ENCODE measurements around the gene BSPH1. TPM values are rescaled to one million over a fixed set of nuclear protein-coding genes. Genes with fewer than 3 reads are reported as not detected.
"Not testable (repeated sequence)": the region's sequence is repeated elsewhere in the genome, so short reads cannot be mapped to it uniquely, and the experiment has no call there.

Gene BSPH1, protein sequence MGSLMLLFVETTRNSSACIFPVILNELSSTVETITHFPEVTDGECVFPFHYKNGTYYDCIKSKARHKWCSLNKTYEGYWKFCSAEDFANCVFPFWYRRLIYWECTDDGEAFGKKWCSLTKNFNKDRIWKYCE
- polyA plus RNA-seq (ENCODE audit: insufficient read length): not detected

DNA sequence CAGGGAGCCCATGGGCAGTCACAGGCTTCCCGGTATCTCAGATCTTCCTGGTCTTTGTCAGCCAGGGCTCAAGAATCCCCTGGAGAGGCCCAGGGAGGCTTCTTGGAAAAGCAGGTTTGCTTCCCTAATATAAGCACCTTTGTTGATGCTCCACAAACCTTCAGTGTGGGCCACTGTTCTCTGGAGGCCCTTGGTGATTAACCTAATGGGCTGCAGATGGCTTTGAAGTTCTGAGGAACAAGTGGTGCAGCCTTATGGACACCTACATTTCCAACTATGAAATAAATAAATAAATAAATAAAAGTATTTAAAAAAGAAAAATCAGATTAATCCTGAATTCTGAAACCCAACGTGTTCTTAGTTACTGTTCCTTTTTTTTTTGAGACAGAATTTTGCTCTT is at the start of gene BSPH1:
BSPH1 (minus strand) TSS at position 101 of the 400 bp plus-strand sequence; CDS start at position 12, 89 bp downstream.
- no peak for DNase-seq (ENCODE audit: low read depth)

DNA sequence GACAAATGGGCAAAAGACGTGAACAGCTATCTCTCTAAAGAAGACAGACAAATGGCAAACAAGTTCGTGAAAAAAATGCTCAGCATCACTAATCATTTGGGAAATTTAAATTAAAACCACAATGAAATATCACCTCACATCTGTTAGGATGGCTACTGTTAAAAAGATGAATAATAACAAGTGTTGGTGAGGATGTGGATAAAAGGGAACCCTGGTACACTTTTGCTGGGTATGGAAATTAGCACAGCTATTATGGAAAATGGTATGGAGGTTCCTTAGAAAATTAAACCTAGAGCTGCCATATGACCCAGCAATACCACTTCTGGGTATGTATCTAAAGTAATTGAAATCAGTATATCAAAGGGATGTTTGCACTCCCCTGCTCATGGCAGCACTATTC is 44.8 kb upstream of the BSPH1 start:
- no peak for DNase-seq (ENCODE audit: low read depth)

DNA sequence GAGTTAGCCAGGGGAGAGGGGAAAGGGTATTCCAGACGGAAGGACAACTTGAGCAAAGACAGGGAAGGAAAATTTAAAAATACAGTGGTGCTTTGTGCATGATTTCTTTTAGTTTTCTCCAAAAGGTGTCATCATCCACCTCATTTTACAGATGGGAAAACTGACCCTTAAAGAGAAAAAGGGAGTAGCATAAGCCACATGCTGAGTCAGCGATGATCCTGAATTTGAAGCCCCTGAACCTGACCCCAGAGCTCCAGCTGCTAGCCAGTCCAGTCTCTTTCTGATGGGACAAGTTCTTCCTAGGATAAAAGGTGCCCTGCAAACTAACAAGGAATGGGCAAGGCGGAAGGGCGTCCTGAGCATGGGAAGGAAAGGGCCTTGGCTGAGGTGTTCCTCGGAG is 41.6 kb upstream of the BSPH1 start:
- DNase-seq (ENCODE audit: low read depth): no peak

DNA sequence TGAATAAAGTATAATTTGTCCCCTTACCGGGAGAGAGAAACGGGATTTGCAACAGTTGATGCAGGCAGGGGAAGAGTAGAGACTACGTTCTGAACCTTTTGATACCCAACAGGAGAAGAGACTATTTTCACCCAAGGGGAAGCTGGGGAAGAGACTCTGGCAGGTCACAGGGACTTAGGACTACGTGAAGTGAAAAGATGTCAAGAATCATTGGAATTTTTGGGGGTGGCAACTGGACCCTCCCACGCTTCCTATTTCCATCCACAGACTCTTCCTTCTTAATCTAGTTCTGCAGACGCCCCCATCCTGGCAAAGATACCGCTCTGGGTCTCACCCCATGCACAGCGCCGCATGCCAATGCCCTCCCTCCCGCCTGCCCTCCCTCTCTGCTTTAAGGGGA is 38.1 kb upstream of the BSPH1 start:
- no peak for DNase-seq (ENCODE audit: low read depth)

DNA sequence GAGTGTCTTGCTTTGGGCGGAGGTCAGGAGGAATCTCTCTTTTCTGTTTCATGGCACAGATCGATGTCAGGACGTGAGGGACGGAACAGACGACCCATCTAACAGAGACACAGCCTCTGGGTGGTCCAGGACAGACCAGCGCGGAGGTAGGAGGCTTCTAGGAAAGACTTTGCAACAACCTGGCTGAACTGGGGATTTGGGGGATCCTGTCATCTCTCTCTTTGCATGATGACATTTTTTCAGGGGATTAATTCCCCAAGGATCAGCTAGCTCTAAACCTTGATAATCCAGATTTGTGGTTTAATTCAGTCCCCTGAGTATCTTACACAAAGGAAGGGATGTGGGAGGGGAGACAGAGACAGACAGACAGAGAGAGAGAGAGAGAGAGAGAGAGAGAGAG is 37.5 kb upstream of the BSPH1 start:
- no peak for DNase-seq (ENCODE audit: low read depth)

DNA sequence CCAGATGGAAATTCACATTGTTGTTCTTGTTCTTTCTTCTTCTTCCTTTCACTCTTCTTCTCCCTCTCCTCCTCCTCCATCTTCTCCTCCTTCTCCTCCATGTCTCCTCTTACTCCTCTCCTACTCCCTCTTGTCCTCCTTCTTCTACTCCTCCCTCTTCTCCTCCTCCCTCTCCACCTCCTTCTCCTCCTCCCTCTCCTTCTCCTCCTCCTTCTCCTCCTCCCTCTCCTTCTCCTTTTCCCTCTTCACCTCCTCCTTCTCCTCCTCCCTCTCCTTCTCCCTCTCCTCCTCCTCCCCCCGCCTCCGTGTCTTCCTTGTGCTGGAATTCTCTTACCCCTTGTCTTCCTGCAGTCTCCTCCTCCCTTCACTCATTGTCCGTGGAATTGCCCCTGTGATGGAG is 33.5 kb upstream of the BSPH1 start:
- DNase-seq (ENCODE audit: low read depth): no peak

DNA sequence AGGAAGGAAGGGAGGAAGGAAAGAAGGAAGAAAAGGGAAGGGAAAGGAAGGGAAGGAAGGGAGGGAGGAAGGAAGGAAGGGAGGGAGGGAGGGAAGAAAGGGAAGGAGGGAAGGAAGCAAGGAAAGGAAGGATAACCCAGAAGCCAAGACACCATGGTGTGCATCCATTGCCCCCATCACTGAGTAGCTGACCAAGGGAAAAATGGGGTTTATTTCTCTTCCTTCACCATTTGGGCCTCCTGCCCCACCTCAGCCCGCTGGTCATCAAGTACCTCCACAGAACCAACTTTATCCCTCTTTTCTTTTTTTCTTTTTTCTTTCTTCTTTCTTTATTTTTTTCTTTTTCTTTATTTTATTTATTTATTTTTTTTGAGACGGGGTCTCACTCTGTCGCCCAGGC is 31.5 kb upstream of the BSPH1 start:
- DNase-seq (ENCODE audit: low read depth): no peak

DNA sequence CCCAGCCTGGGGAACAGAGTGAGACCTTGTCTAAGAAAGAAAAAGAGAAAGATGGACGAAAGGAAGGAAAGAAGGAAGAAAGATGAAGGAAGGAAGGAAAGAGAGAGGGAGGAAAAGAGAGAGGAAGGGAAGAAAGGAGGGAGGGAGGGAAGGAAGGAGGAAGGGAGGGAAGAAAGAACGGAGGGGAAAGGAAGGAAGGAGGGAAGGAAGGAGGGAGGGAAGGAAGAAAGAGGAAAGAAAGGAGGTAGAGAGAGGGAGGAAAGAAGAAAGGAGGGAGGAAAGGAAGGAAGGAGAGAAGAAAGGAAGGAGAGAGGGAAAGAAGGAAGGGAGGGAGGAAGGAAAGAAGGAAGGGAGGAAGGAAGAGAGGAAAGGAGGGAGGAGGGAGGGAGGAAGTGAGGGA is 31.0 kb upstream of the BSPH1 start:
- no peak for DNase-seq (ENCODE audit: low read depth)

DNA sequence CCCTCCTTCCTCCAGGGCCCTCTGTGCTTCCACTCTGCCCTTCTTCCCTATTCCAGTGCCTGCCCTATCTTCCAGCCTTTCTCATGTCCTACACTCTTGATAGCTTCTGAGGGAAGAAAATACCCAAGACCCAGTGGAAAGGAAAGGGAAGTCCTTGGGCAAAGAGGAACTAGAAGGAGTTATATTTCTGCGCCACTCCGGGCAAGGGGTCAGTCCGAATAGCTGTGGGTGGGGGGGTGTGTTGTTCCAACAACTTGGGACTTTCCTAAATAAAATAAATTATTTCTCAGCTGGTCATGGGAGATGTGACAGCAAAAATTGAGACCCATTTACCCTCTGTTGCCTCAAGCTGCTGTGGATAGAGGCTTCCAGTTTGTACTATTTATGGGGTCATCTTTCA is 28.7 kb upstream of the BSPH1 start:
- DNase-seq (ENCODE audit: low read depth): no peak

DNA sequence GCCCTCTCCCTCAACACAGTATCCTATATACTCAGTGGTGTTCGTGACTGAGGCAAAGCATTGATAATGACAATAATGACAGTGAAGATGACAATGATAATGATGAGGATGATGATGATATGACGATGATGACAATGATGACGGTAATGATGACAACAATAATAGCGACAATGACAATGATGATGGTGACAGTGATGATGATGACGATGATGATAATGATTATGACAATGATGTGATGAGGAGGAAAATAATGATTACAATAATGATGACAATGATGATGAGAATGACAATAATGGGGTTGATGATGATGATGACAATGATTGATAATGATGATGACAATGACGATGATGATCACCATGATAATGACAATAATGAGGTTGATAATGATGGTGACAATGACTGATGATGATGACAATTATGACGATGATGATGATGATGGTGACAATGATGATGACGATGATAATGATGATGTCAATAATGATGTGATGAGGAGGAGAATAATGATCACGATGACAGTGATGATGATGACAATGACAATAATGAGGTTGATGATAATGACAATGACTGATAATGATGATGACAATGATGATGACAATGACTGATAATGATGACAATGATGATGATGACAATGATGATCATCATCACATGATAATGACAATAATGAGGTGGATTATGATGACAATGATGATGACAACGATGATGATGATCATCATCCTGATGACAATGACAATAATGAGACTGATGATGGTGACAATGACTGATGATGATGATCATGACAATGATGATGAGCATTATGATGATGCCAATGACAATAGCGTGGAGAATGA is 19.2 kb upstream of the BSPH1 start:
- DNase-seq (ENCODE audit: low read depth): no peak

DNA sequence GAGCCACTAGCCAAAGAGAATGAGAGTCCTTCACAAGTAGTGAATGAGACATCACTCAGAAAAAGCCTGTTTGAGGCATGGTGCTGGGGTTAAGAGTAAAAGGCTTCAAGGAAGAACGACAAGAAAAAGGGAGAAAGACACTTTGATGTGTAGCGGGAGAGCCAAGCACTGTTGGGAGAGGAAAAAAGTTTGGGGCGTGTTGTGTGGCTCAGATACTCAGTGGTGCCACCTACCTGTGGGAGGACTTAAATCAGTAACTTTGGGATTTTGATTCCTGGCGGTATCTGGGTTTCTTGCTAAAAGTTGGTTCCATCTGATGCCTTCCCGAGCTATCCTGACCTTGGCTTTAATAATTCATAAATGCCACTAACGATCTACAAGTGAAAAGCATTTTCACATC is 14.8 kb upstream of the BSPH1 start:
- DNase-seq (ENCODE audit: low read depth): no peak

DNA sequence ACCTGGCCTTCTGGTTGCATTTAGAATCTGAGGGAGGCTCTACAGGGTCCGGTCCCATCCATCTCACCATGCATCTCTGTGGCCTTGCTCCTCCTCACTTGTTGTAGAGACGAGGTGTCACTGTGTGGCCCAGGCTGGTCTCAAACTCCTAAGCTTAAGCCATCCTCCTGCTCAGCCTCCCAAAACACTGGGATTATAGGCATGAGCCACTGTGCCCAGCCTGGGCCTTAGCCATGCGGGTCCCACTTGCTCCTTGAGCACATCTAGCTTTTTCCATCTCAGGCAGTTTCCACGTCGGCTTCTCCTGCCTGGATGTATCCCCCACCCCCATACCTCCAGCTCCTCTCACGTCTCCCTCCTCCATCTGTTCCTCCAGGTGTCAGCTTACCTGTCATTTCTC is 12.3 kb upstream of the BSPH1 start:
- DNase-seq (ENCODE audit: low read depth): no peak

DNA sequence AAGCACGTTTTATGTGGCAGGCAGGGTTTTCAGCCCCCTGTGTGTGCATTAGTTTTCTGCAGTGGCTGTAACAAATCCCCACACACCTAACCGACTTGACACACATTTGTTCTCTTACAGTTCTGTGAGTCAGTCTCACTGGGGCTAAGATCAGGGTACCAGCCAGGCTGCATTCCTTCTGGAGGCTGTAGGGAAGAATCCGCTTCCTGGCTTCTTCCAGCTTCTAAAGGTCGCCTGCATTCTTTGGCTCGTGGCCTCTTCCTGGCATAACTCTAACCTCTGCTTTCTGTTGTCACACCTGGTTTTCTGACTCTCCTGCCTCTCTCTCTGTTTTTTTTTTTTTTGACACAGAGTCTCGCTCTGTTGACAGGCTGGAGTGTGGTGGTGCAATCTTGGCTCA is 8.9 kb upstream of the BSPH1 start:
- DNase-seq (ENCODE audit: low read depth): no peak

DNA sequence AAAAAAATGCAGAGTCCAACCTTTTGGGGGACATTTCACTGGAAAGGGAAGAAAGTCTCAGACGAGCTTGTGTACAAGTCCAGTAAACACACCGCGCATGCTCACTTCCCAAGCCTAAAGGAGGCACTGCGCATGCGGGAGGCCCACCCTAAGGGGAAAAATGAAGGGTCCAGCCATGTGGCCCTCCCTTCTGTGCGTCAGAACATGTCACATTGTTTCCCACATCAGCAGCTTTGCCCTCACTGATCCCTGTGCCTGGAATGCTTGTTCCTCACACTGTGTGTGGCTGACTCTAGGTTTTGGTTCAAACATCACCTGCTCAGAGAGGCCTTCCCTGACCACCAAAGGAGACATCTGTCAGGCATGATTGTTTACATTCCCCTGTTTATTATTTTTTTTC is 6.8 kb upstream of the BSPH1 start:
- no peak for DNase-seq (ENCODE audit: low read depth)

DNA sequence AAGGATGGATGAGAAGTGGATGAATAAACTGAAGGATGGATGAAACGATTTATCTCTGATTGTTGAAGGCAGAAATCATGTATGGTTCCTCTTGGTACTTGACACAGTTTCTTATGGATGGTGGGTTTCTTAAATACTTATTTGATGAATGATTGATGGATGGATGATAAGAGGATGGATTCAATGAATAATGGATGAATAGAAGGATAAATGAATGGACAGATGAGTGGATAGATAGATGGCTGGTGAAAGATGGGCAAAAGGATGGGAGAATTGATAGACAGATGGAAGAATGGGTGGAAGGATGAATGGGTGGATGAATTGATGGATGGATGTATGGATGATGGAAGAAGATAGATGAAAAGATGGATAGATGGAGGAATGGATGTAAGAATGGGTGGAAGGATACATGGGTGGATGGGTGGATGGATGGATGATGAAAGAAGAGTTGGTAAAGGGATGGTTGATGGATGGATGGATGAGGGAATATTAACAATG is 4.3 kb upstream of the BSPH1 start:
- DNase-seq (ENCODE audit: low read depth): no peak

DNA sequence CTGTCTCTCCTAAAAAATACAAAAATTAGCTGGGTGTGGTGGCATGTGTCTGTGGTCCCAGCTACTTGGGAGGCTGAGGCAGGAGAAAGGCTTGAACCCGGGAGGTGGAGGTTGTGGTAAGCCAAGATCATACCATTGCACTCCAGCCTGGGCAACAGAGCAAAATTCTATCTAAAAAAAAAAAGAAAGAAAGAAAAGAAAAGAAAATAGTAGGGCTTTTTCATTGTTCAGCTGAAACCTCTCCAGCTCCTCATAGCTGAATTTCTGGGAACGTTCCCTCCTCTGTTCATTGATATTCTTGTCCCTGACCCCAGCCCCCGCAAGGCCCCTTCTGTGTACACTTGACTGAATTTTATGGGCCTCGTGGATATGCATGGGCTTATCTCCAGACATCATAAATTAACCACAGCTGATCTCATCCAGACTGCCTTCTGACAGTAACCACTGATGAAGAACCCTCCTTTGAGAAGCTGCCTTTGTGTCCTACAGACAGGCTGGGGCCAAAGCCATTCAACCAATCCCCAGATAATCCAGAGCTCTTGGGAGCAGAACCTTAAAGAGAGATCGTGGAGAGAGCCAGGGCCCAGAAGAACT is 2.3 kb upstream of the BSPH1 start, which contains the start of gene ELSPBP1:
ELSPBP1 (plus strand) TSS at position 424 of the 594 bp plus-strand sequence. CDS start 14,036 bp downstream, outside the sequence.
- DNase-seq (ENCODE audit: low read depth): no peak

DNA sequence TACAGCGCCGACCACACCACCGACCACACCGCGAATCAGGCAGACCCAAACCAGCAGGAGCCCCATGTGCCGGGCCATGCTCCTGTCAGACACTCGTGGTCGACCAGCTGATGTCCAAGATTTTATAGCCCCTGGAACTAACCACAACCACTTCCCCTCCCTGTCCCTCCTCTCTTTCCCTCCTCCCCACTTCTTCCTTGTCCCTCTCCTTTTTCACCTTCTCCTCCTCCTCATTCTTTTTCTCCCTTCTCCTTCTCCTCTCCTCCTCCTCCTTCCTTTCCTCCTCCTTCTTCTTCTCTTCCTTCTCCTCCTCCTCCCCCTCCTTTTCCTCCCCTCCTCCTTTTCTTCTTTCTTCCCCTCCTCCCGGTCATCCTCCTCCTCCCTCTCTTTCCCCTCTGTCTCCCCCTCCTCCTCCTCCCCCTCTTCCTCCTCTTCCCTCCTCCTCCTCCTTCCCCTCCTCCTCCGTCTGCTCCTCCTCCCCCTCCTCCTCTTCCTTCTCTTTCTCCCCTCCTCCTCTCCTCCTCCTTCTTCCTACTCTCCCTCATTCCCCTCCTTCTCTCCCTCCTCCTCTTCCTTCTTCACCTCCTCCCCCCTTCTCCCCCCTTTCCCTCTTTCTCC is 670 bp downstream of the BSPH1 start:
- no peak for DNase-seq (ENCODE audit: low read depth)

DNA sequence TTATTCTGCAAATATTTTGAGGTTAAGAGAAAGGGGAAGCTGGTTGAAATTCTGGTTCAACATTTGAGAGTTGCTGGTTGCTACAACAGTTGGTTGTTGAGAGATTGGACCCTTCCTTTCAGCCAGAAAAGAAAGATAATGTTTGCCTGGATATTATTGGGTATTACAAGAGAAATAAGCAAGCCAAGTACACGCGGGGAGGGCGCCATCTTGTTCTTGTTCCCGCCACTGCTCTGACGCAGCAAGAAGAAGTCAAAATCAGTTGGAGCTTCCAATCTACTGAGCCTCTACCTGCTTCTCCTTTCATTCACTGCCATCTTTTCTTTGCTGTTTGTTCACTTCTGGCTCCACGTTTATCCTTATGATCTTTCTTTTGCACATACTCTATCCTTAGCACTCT is 18.4 kb downstream of the BSPH1 start:
- DNase-seq (ENCODE audit: low read depth): no peak

DNA sequence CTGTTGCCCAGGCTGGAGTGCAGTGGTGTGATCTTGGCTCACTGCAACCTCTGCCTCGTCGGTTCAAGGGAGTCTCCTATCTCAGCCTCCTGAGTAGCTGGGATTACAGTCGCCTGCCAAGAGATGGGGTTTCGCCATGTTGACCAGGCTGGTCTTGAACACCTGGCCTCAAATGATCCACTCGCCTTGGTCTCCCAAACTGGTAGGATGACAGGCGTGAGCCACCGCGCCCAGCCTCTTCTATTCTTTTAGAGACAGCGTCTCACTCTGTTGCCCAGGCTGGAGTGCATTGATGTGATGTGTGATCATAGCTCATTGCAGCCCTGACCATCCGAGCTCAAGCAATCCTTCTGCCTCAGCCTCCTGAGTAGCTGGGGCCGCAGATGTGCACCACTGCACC is 36.0 kb downstream of the BSPH1 start:
- DNase-seq (ENCODE audit: low read depth): not testable (repeated sequence)

DNA sequence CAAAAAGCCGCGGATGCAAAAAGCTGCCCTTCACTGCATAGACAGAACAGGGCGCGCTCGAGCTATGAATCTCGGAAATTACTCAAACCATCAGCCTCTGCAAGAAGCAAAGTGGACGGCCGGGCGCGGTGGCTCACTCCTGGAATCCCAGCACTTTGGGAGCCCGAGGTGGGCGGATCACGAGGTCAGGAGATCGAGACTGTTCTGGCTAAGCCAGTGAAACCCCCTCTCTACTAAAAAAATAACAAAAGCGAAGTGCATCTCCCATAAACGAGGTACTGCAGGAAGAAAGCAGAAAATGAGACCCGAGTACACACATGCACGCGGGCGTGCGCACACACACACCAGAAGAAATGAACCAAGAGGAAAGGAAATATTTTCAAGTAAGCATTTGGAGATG is 39.8 kb downstream of the BSPH1 start:
- not testable (repeated sequence) for DNase-seq (ENCODE audit: low read depth)

DNA sequence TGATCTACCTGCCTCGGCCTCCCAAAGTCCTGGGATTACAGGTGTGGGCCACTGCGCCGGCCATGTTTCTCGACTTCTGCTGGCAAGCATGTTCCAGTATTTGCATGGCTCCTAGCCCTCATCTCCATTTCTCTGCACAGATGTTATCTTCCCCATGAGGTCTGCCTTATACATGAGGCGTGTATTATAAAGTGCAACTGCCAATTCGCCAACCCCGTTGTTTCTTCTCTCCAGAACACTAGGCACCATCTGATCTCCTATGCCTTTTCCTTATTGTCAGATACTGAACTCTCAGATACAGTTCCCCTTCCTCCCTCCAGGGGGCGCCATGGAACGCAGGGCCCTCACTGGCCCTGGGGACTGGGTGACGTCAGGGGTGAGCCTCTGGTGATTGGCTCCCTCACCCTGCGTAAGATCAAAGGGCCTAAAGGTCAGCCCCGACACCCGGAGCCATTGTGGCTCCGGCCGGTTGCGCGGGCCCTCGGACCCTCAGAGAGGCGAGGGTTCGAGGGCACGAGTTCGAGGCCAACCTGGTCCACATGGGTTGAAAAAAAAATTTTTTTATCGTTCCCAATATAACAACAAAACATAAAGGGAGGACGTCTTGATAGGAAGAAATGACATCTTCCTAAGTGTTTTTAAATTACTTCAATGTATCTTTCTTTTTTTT is 42.0 kb downstream of the BSPH1 start:
- not testable (repeated sequence) for DNase-seq (ENCODE audit: low read depth)

DNA sequence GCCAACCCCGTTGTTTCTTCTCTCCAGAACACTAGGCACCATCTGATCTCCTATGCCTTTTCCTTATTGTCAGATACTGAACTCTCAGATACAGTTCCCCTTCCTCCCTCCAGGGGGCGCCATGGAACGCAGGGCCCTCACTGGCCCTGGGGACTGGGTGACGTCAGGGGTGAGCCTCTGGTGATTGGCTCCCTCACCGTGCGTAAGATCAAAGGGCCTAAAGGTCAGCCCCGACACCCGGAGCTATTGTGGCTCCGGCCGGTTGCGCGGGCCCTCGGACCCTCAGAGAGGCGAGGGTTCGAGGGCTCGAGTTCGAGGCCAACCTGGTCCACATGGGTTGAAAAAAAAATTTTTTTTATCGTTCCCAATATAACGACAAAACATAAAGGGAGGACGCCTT is 63.4 kb downstream of the BSPH1 start:
- DNase-seq (ENCODE audit: low read depth): not testable (repeated sequence)

All from forelimb muscle (tissue), 1 donor.